ENCODE data around the gene ATP5F1A.
A peak's percentile ranks its signal among the peaks of the same experiment; 100 is the strongest.

- TF ChIP-seq CTCF (IDR thresholded peaks at IDR 0.05) (no peak), POLR2A (IDR thresholded peaks at IDR 0.05) (no peak), POLR2AphosphoS5 (IDR thresholded peaks at IDR 0.05) (peak; percentile 61)
These were observed 46.2 kb downstream of the ATP5F1A start for GRCh38 chr18:46051731-46052461.

Measured in prostate gland (tissue), 2 donors.